ENCODE results near the gene MIER2.

DNA sequence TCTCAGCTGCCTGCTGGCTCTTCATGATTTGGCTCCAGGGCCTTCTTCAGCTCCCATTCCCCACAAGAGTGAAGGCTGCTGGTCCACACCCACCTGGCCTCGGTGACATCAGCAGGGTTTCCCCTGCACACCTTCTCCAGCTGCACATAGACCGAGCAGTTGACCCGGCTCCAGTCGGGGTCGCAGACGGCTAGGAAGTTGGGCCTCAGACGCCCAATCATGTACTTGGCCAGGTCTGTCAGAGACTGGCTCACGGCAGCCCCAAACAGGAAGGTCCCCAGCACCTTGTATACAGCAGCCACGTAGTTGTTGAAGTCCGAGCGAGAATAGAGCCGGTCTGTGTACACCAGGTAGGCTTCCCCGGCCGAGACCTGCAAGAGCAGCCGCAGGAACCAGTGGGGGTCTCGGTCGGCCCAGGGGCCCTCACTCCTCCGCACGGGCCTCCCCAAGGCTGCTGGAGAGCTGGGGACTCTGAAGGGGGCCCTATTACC is 57.2 kb downstream of the MIER2 start:
- TF ChIP-seq SNAI2 (CRISPR knock-in tag; IDR thresholded peaks at IDR 0.05) = no peak
- no peak for TF ChIP-seq BACH2 (CRISPR knock-in tag; IDR thresholded peaks at IDR 0.05; ENCODE audit: borderline replicate concordance)
